Hindlimb muscle (tissue), 1 donor: ENCODE measurements around the gene LSP1. TPM values are rescaled to one million over a fixed set of nuclear protein-coding genes. Genes with fewer than 3 reads are reported as not detected.

Experiments used
- polyA plus RNA-seq: library from polyadenylated mRNA; unstranded; fragments of 120-200 nt; gene quantifications from one replicate; pipeline ENCODE4 v1.2.1, GENCODE V29; 2013; ENCODE audit not compliant: insufficient read length

The LSP1 gene
- polyA plus RNA-seq, 1 donor = 77.7 TPM

Other genes starting within 250 kb of the LSP1 start
- not detected for gene KRTAP5-3, start 244.6 kb upstream of the LSP1 start, polyA plus RNA-seq
- gene KRTAP5-4, start 230.9 kb upstream of the LSP1 start, polyA plus RNA-seq = not detected
- gene KRTAP5-5, start 223.3 kb upstream of the LSP1 start, polyA plus RNA-seq = not detected
- gene KRTAP5-6, start 155.9 kb upstream of the LSP1 start, polyA plus RNA-seq = 0.49 TPM
- 0.19 TPM for gene IFITM10, start 102.5 kb upstream of the LSP1 start, polyA plus RNA-seq
- 137 TPM for gene CTSD, start 89.2 kb upstream of the LSP1 start, polyA plus RNA-seq
- gene SYT8, start 18.1 kb upstream of the LSP1 start, polyA plus RNA-seq = 0.44 TPM
- 3,747 TPM for gene TNNI2, start 14.1 kb upstream of the LSP1 start, polyA plus RNA-seq
- gene PRR33, start 38.8 kb downstream of the LSP1 start, polyA plus RNA-seq = 7.2 TPM
- gene TNNT3, start 66.6 kb downstream of the LSP1 start, polyA plus RNA-seq = 8,959 TPM
- 86.9 TPM for gene MRPL23, start 94.2 kb downstream of the LSP1 start, polyA plus RNA-seq
- gene H19, start 144.8 kb downstream of the LSP1 start, polyA plus RNA-seq = 14,324 TPM